H1 (cell line): ENCODE measurements around the gene XRRA1. TPM values are rescaled to one million over a fixed set of nuclear protein-coding genes. Genes with fewer than 3 reads are reported as not detected.

Experiments used
- BCL11A ChIP-seq, 2 experiments: IDR thresholded peaks; one replicate each; pipeline ENCODE4 v1.6.1; 2011; ENCODE audit warnings: low read depth in 2 of 2, low read length in 2 of 2, mild to moderate bottlenecking in 2 of 2
- CHD7 ChIP-seq: fragments of 300-600 bp; sonication (generic); IDR thresholded peaks from 2 replicates; pipeline ENCODE4 v1.7.1; 2012; ENCODE audit warnings: low read length, moderate library complexity, mild to moderate bottlenecking, inconsistent platforms; ENCODE audit not compliant: insufficient replicate concordance
- EGR1 ChIP-seq: IDR thresholded peaks from 2 replicates; pipeline ENCODE4 v1.6.1; 2011; ENCODE audit warnings: low read depth, low read length, borderline replicate concordance
- KDM4A ChIP-seq: IDR thresholded peaks from one replicate; pipeline ENCODE4 v1.7.1; 2012; ENCODE audit warnings: low read depth, mild to moderate bottlenecking, moderate library complexity, low read length, inconsistent platforms; ENCODE audit not compliant: severe bottlenecking
- polyA plus RNA-seq, 7 experiments: library from polyadenylated mRNA; depleted of rRNA in 3 of 7; stranded (reverse) in 5 of 7; unstranded in 2 of 7; fragments of >200 nt in 5 of 7; fragments of 200-250 nt in 2 of 7; gene quantifications; 1 replicate in 5 of 7; 2 replicates in 1 of 7; 4 replicates in 1 of 7; pipeline versions ENCODE4 v1.2.1 to v1.2.3, GENCODE V29; 2011 to 2013; ENCODE audit warnings: missing spikeins in 2 of 7, mixed read lengths in 2 of 7
- total RNA-seq: library from RNA; stranded (reverse); fragmentation: NEBNext Ultra II Directional; extraction: Animal tissue kit (Norgen Biotek cat#: 25700); gene quantifications from 2 replicates; pipeline ENCODE4 v1.2.1, GENCODE V29; 2021

XRRA1 gene
- total and polyA plus RNA-seq, 2 of the 8 experiments (the other 6 are each of a cell fraction or from before 2014, with no cell fraction given) = 2.1 to 7.1 TPM

- no peak for TF ChIP-seq CHD7
- TF ChIP-seq KDM4A = no peak
- no peak for TF ChIP-seq EGR1
- TF ChIP-seq BCL11A (IDR thresholded peaks at IDR 0.05; ENCODE audit: low read depth in 2 of 2, low read length in 2 of 2) = no peak
Measured at GRCh38 chr11:74936976-74937375, 11.9 kb downstream of the XRRA1 start (continued).
